Kasumi-1 (cell line): ENCODE data around the gene ACP3.
"Not testable (repeated sequence)": the region's sequence is repeated elsewhere in the genome, so short reads cannot be mapped to it uniquely, and the experiment has no call there.

Experiments used
- DNase-seq, 2 experiments: peaks; one replicate each; lab custom pipeline; 2025; lab: John Stamatoyannopoulos, UW

The ACP3 gene

GRCh38 chr3:132360717-132361116 is 43.5 kb downstream of the ACP3 start:
- DNase-seq = no peak

GRCh38 chr3:132362329-132362728 is 45.1 kb downstream of the ACP3 start:
- no peak for DNase-seq

- DNase-seq = no peak
Measured at GRCh38 chr3:132368515-132368914, 51.3 kb downstream of the ACP3 start.

GRCh38 chr3:132368962-132369361 is 51.8 kb downstream of the ACP3 start:
- no peak for DNase-seq

GRCh38 chr3:132376945-132377354 is 59.7 kb downstream of the ACP3 start:
- not testable (repeated sequence) for DNase-seq

GRCh38 chr3:132378048-132378762 is 61.0 kb downstream of the ACP3 start:
- DNase-seq = no peak

GRCh38 chr3:132378846-132379245 is 61.6 kb downstream of the ACP3 start:
- DNase-seq = no peak

- DNase-seq = no peak
Measured at GRCh38 chr3:132380920-132381319, 63.7 kb downstream of the ACP3 start.

GRCh38 chr3:132381348-132381944 is 64.2 kb downstream of the ACP3 start:
- DNase-seq = no peak

- DNase-seq = no peak
Measured at GRCh38 chr3:132382267-132382666, 65.1 kb downstream of the ACP3 start.

GRCh38 chr3:132382688-132383194 is 65.5 kb downstream of the ACP3 start:
- DNase-seq = no peak

- DNase-seq = no peak
Measured at GRCh38 chr3:132386259-132386658, 69.1 kb downstream of the ACP3 start.

GRCh38 chr3:132392675-132393074 is 75.5 kb downstream of the ACP3 start:
- DNase-seq = not testable (repeated sequence)

GRCh38 chr3:132394320-132394719 is 77.1 kb downstream of the ACP3 start:
- DNase-seq = no peak

GRCh38 chr3:132395126-132395525 is 77.9 kb downstream of the ACP3 start:
- no peak for DNase-seq

- no peak for DNase-seq
Measured at GRCh38 chr3:132396255-132396654, 79.0 kb downstream of the ACP3 start.

GRCh38 chr3:132396776-132397175 is 79.6 kb downstream of the ACP3 start:
- not testable (repeated sequence) for DNase-seq

GRCh38 chr3:132399054-132399929 is 82.1 kb downstream of the ACP3 start:
- peak; percentile 71 to 85 for DNase-seq

GRCh38 chr3:132401255-132401654 is 84.0 kb downstream of the ACP3 start:
- DNase-seq = no peak

GRCh38 chr3:132404276-132404675 is 87.1 kb downstream of the ACP3 start:
- no peak for DNase-seq

- DNase-seq = no peak
Measured at GRCh38 chr3:132405188-132405587, 88.0 kb downstream of the ACP3 start.

GRCh38 chr3:132405609-132406299 is 88.5 kb downstream of the ACP3 start:
- DNase-seq = no peak
